GF-D8 (cell line): ENCODE data around the gene NCBP1.

Source experiments
- DNase-seq: peaks from one replicate; lab custom pipeline; 2025; lab: John Stamatoyannopoulos, UW

Gene NCBP1

GRCh38 chr9:97627624-97628023 is 6.0 kb upstream of the NCBP1 start:
- no peak for DNase-seq

DNA sequence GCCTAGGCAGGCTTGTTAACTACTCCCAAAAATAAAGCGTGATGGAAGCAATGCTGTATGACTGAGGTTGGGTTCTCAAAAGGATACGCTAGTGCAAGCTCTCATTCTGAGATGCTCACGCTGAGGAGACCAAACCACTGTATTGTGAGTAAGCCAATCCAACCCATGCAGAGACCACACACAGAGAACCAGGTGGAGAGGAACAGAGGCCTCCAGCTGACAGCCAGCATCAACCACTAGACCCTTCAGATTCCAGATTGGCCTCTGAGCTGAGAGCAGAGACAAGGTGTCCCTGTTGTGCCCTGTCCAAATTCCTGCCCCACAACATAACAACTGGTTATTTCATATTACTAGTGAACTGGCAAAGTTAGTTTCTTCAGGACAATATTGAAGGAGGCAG is 5.0 kb upstream of the NCBP1 start:
- DNase-seq: no peak

DNA sequence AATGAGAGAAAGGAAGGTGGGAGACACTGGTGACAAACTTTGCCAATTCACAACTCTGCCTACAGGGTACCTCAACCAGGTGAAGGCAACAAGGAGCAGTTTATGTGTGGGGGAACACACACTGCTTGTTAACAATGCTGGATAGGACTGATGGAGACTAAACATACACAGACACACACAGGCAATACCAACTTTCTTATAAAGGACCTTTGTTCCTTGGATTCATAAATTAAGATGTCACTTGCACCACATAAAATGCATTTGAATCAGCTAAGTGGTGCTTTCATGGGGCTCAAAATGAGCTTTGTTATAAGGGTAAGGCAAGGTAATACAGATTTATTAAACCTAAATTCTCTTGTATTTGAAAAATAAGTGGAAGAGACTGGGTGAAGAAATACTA is 4.5 kb upstream of the NCBP1 start:
- no peak for DNase-seq

DNA sequence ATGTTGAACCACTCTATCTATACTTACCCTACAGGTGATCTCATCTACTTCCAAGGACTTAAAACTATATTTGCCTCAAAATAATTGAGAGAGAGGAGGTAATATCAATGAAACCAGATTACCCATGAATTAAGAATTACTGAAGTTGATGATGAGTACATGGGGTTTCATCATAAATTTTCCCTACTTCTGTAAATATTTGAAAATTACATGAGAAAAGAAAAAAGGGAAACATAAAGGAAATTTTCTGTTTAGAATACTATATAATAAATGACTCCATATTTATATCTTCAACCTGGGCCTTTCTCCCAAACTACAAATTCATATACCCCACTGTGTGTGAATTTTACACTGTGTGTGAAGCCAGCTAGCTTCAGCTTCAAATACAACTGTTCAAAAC is 3.0 kb upstream of the NCBP1 start:
- no peak for DNase-seq

DNA sequence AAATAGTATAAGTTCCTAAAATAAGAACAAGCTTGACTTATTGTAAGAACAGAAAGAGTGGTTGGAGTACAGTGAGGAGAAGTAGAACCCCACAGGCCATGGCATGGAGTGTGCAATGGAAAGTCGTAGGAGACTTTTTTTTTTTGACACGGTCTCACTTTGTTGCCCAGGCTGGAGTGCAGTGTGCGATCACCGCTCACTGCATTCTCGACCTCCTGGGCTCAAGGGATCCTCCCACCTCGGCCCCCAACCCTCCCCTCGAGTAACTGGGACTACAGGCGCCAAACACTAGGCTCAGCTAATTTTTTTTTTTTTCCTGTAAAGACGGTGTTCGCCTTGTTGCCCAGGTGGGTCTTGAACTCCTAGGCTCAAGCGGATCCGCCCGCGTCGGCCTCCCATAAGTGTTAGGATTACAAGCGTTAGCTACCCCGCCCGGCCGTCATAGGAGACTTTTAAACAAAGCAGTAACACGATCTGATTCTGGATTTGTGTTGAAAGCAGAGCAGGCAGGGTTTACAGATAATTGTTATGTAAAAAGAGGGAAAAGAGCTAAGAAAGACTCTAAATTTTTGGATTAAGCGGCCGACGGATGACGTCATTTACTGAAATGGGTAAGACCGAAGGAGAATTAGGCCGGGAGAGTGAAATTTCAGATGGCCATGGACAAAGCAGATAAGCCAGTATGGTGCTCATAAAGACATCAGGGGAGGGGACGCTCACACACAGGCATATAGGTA is 1.2 kb upstream of the NCBP1 start:
- peak; percentile 69 for DNase-seq

GRCh38 chr9:97633859-97634490 is 354 bp downstream of the NCBP1 start:
- no peak for DNase-seq

DNA sequence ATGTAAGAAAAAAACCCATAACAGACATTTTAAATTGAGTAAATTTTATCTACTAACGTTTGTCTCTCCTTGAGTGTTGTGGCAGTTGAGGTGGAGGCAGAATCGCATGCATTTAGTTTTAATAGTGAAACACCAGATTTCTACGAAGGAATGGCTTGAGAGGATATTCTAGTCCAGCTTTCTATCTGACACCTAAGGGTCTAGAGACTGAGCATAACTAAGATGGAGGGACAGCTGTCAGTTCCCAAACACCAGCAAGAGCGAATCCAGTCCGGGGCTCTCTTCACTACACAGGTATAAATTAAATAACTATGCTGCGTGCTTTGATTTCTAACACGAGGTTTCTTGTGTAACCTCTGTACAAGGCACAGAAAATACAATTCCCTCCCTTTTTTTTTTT is 1.4 kb downstream of the NCBP1 start:
- DNase-seq: no peak

DNA sequence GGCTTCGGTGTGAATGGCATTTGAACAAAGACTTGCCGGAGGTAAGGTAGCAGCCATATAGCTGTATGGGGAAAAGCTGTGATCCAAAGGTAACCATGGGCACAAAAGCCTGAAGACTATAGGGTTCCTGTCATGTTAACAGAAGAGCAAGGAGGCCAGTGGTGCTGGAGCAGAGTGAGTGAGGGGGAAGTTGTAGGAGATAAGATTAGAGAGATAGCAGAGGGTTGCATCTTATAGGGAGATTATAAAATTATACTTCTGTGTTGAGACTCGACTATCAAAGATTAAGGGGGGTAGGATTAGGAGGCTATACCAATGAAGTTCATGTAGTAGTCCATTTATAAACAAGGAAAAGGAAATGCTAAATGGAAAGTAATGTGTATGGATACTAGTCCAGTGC is 3.3 kb downstream of the NCBP1 start:
- DNase-seq: no peak

- DNase-seq: no peak
Observed at GRCh38 chr9:97638666-97639065, 5.0 kb downstream of the NCBP1 start.

GRCh38 chr9:97640325-97640724 is 6.7 kb downstream of the NCBP1 start:
- DNase-seq: no peak

DNA sequence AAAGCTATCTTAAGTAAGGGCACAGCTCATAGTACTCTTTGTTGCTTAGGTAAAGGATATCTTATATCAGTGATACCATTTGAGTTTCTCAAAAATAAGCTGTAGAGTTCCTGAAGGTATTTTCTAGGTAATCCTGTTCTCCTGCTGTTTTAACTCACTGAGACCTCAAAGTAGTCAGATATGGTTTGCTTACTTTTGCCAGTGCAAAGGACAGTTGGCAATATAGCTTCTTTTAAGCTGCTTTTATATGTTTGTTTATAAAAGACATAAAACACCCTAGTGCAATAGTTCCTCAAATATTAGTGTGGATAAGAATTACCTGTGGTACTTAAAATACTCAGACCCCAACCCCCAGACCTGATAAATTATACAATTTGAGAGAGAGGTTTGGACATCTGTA is 12.1 kb downstream of the NCBP1 start:
- DNase-seq: no peak

- no peak for DNase-seq
Observed at GRCh38 chr9:97647996-97648395, 14.4 kb downstream of the NCBP1 start.

DNA sequence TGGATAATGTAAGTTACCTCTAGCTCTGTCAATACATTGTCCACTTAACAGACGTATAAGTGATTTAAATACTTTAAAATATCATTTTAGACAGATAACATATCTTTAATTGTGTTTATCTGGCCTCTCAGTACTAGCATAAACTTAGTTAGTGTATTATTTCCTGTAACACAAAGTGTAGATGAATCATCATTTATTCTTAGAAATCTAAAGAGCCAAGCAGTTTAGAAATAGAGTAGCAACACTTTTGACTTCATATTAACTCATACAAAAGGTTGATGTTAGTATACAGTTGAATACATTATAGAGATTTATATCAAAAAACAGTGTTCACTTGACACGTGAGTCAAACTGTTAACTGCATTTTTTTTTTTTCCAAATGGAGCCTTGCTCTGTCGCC is 18.0 kb downstream of the NCBP1 start:
- no peak for DNase-seq

GRCh38 chr9:97658707-97659106 is 25.1 kb downstream of the NCBP1 start:
- no peak for DNase-seq

GRCh38 chr9:97659771-97660170 is 26.1 kb downstream of the NCBP1 start:
- DNase-seq: no peak

- no peak for DNase-seq
Observed at GRCh38 chr9:97660340-97660739, 26.7 kb downstream of the NCBP1 start.

DNA sequence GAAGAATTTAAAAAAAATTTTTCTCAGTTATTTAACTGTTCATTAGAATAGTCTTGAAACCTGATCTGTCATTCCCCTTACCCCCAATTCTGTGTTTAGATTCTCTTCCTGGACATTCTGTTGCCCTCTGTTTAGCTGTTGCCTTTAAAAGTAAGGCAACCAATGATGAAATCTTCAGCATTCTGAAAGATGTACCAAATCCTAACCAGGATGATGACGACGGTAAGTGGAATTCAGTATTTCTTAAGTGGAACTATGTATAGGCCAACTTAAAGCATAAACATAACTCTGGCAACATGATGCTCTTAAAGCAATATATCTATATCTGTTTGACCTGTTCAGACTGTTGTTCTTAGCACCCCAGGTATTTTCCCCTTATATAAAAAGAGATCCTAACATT is 27.2 kb downstream of the NCBP1 start:
- DNase-seq: no peak

DNA sequence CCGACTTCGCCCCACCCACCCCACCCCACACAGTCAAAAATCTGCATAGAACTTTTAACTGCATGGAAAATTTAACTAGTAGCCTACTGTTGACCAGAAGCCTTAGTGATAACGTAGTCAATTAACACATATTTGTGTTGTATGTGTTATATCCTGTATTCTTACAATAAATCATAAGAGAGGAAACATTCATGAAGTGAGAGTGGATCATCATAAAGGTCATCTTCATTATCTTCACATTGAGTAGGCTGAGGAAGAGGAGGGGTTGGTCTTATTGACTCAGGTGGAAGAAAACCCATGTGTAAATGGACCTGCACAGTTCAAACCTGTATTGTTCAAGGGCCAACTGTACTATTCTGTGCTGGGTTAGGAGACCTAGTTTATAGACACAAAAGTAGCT is 32.1 kb downstream of the NCBP1 start:
- DNase-seq: no peak

- DNase-seq: peak; percentile 56
Observed at GRCh38 chr9:97666907-97667686, 33.5 kb downstream of the NCBP1 start.

DNA sequence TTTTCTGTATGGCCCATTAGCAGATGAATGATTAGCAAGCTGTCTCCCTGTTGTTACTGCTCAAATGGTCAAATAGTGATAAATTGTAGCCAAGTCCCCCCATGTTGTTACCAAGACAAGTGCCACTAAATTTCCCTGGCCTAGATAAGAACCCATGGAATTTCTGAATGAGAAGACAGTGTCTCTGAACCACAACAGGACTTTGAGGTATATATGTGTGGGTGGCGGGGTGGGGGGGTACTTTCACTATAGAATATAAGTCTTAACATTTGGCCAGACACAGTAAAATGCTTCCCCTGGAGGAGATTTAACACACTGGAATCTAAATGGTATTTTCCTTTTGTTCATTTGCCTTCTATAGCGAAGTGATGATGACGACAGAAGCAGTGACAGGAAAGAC is 34.9 kb downstream of the NCBP1 start:
- no peak for DNase-seq

GRCh38 chr9:97670586-97670985 is 37.0 kb downstream of the NCBP1 start:
- no peak for DNase-seq

GRCh38 chr9:97672403-97672802 is 38.8 kb downstream of the NCBP1 start:
- DNase-seq: no peak

GRCh38 chr9:97673922-97674321 is 40.3 kb downstream of the NCBP1 start:
- no peak for DNase-seq
